Endothelial cell of umbilical vein (primary cell): ENCODE data around the gene POU5F2.

ENCODE experiments used
- EZH2 ChIP-seq: IDR thresholded peaks from 2 replicates; pipeline ENCODE4 v1.6.1; 2012; ENCODE audit warnings: borderline replicate concordance, low read depth, mild to moderate bottlenecking, moderate library complexity, low read length, inconsistent platforms; ENCODE audit not compliant: severe bottlenecking
- POLR2A ChIP-seq: IDR thresholded peaks from 2 replicates; pipeline ENCODE4 v1.6.1; 2012; ENCODE audit warnings: low read depth, mild to moderate bottlenecking, control low read depth, low read length
- TF ChIP-seq, protein P1 (sequence below), 2 donors: IDR thresholded peaks; 1 replicate in 1 of 2; 2 replicates in 1 of 2; pipeline ENCODE4 v1.5.1; 2011; ENCODE audit warnings: low read length in 2 of 2, mild to moderate bottlenecking in 2 of 2, moderate library complexity in 2 of 2, control low read depth in 1 of 2, inconsistent platforms in 1 of 2, low read depth in 1 of 2; ENCODE audit not compliant: insufficient read depth in 1 of 2; ENCODE audit errors: extremely low read depth in 1 of 2

DNA sequence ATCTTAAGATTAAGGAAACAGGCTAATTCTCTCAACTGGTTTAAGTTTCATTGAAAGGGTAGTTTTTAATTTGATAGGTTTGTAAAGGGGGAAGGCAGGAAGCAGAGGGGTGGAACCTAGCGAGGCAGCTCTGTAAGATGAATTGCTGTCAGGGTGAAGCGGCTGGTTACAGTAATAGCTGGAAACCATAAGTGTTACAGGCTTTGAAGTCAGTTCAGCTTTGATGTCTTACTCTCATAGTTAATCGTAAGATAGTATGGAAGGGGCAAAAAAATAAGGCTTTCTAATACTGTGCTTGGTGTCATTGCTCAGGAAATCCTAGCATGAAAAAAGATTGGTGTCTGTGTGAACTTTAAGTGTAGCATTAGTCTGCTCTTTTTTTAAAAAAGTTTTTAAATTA, 20.3 kb downstream of the POU5F2 start:
- no peak for TF ChIP-seq POLR2A
- no peak for TF ChIP-seq EZH2
- TF ChIP-seq, protein P1, sequence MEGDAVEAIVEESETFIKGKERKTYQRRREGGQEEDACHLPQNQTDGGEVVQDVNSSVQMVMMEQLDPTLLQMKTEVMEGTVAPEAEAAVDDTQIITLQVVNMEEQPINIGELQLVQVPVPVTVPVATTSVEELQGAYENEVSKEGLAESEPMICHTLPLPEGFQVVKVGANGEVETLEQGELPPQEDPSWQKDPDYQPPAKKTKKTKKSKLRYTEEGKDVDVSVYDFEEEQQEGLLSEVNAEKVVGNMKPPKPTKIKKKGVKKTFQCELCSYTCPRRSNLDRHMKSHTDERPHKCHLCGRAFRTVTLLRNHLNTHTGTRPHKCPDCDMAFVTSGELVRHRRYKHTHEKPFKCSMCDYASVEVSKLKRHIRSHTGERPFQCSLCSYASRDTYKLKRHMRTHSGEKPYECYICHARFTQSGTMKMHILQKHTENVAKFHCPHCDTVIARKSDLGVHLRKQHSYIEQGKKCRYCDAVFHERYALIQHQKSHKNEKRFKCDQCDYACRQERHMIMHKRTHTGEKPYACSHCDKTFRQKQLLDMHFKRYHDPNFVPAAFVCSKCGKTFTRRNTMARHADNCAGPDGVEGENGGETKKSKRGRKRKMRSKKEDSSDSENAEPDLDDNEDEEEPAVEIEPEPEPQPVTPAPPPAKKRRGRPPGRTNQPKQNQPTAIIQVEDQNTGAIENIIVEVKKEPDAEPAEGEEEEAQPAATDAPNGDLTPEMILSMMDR (IDR thresholded peaks at IDR 0.05; ENCODE audit: extremely low read depth in 1 of 2, insufficient read depth in 1 of 2, low read depth in 1 of 2, low read length in 2 of 2): no peak
